Hematopoietic multipotent progenitor cell treated with erythropoietin and hydrocortisone succinate and interleukin-3 and kit ligand, for 6 days (in vitro differentiated cells): ENCODE results near the gene R3HCC1L.
"Not testable (repeated sequence)": the region's sequence is repeated elsewhere in the genome, so short reads cannot be mapped to it uniquely, and the experiment has no call there.

Source experiments
- DNase-seq: peaks from one replicate; pipeline ENCODE4 v3.0.0-alpha.2; 2015

R3HCC1L gene

DNA sequence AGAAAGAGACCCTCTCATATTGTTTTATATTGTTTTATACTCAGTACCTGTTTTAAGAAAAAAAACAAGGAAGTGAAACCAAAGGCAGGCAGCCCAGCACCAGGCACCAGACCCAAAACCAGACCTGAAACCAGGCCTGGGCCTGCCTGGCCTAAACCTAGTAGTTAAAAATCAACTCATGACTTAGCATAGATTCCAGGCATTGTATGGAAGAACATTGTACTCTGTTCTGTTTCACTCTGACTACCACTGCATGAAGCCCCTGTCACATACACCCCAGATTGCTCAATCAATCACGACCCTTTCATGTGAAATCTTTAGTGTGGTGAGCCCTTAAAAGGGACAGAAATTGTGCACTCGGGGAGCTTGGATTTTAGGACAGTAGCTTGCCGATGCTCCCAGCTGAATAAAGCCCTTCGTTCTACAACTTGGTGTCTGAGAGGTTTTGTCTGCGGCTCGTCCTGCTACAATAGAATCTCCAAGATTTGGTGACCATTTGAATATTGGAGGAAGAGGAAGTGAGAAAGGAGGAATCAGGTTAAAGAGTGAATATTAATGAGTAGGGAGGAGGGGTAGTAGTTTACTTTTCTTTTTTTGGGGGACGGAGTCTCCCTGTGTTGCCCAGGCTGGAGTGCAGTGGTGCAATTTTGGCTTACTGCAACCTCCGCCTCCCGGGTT, 1.2 kb upstream of the R3HCC1L start:
- DNase-seq, result not testable (repeated sequence)

GRCh38 chr10:98134117-98134430, 383 bp upstream of the R3HCC1L start:
- DNase-seq, result no peak

GRCh38 chr10:98135222-98135899, 904 bp downstream of the R3HCC1L start:
- DNase-seq, result no peak

GRCh38 chr10:98136775-98137174, 2.3 kb downstream of the R3HCC1L start:
- DNase-seq, result not testable (repeated sequence)

GRCh38 chr10:98138031-98138430, 3.6 kb downstream of the R3HCC1L start:
- DNase-seq, result no peak

DNA sequence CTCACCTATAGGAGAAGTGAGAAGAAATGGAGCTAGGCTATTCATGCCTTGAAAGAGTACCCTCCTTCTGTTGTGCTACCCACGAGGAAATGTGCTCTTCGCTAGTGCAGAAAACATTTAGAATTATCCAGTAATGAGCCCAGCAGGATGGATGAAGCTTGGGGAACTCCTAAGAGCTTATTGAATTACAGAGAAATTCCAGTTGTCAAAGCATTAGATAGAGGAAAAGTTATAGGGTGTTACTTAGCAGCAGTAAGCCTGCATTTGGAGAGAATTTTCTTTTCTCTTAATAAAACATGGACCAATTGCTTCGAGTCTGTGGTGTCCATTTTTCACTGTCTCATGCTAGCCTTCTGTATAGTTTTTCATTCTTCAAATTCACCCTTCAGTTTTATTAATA, 5.0 kb downstream of the R3HCC1L start:
- no peak for DNase-seq

DNA sequence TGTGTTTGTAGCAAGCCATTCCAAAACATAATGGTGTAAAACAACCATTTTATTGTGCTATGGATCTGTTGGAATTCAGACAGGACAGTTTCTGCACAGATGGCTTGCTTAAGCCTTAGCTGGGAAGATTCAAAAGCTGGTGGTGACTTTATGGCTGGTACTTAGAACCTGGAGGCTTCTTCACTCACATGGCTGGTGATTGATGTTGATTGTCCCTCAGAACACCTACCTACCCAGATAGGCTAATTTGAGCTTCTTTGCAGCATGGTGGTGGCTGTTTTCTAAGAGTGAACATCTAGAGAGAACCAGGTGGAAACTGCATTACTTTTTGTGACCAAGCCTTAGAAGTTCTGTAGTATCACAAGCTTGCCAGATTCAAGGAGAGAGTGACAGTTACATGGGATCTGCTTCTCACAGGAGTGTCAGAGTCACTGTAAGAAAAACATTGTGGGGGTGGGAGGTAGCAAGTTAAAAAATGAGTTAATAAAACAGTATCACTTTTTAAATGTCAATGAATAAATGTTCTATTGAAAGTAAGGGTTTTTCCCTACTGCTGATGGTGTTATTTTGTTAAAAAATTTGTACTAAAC, 7.1 kb downstream of the R3HCC1L start:
- peak; percentile 9 for DNase-seq

DNA sequence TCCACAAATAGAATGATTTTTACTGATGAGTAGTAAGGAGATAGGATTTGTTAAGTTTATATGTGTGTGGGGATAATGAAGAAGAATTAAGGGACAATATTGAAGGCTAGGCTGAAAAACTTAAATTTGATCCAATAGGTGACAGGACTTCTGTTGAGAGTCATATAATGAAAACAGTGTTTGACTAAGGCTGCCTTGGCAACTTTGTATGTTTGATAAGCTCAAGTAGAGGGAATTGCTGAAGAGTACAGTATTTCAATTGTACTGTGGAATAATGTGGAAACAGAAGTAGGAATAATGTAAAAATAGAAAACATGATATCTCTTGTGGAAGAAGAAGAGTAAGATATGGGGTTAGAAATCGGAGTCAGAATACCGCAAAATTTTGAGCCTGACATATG, 10.5 kb downstream of the R3HCC1L start:
- DNase-seq, result no peak

GRCh38 chr10:98149858-98150257, 15.4 kb downstream of the R3HCC1L start:
- no peak for DNase-seq

DNA sequence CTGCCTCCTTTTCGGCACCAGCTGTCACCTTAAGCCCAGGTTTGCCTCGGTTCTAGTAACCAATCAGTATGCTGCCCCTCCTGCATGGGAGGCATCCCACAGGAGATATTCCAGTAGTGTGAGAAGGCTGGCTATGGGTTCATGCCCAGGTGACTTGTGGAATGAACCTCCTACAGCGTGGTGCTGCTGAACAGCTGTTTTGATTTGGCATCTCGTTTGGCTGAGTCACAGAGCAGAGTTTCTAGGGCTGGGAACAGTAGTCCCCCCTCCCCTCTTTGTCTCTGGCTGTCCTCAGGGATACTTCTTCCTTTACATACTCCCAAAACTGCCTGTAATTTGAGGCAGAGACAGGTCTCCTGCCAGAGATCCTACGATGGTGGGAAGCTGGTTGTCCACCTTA, 16.1 kb downstream of the R3HCC1L start:
- DNase-seq, result no peak

DNA sequence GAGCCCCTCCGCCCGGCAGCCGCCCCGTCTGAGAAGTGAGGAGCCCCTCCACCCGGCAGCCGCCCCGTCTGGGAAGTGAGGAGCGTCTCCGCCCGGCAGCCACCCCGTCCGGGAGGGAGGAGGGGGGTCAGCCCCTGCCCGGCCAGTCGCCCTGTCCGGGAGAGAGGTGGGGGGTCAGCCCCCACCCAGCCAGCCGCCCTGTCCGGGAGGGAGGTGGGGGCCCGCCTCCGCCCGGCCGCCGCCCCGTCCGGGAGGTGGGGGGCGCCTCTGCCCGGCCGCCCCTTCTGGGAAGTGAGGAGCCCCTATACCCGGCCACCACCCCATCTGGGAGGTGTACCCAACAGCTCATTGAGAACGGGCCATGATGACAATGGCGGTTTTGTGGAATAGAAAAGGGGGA, 18.3 kb downstream of the R3HCC1L start:
- DNase-seq, result not testable (repeated sequence)

DNA sequence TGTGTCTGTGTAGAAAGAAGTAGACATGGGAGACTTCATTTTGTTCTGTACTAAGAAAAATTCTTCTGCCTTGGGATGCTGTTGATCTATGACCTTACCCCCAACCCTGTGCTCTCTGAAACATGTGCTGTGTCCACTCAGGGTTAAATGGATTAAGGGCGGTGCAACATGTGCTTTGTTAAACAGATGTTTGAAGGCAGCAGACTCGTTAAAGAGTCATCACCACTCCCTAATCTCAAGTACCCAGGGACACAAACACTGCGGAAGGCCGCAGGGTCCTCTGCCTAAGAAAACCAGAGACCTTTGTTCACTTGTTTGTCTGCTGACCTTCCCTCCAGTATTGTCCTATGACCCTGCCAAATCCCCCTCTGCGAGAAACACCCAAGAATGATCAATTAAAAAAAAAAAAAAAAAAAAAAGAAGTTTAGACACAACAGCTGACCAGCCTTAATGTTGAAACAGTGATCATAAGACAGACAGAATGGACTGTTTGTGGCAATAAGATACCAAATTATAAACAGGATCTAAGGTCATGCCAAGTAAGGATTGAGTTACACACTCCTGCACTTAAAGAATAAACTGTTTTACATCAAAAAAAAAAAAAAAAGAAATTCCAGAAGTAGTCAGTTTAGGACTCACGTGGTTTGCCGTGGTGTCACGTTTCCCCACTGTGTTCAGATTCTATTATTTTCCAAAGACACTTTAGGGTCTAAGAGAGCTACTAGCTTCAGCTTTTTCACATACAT, 18.9 kb downstream of the R3HCC1L start:
- DNase-seq, result peak; percentile 43

DNA sequence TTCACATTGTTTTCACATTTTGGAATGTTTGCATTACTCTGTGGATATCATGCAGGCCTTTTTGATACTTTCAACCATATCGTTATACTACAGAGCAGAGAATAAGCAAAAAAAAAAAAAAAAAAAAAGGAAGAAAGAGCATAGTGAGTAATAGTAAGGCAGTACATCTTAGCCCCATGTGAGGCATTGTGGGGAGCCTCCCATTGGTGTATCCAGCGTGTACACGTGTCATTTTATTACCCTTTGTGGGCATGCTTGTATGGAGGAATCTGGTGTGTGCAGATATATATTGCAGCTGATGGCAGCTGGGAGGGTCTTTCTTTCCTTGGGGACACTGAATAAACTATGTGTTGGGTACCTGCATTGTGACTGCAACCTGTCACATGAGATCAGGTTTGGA, 19.6 kb downstream of the R3HCC1L start:
- no peak for DNase-seq

DNA sequence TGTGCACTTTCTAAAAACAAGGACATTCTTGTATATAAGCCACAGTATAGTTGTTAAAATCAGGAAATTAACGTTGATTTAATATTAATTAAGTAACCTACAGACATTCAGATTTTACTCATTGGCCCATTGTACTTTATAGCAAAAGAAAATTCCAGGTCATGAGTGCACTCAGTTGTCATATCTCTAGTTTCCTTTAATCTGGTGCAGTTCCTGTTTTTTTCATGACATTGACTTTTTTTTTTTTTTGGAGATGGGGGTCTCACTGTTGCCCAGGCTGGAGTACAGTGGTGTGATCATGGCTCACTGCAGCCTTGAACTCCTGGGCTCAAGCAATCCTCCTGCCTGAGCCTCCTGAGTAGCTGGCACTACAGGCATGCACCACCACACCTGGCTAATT, 24.1 kb downstream of the R3HCC1L start:
- no peak for DNase-seq

- no peak for DNase-seq
Observed at GRCh38 chr10:98163941-98164340, 29.5 kb downstream of the R3HCC1L start.

DNA sequence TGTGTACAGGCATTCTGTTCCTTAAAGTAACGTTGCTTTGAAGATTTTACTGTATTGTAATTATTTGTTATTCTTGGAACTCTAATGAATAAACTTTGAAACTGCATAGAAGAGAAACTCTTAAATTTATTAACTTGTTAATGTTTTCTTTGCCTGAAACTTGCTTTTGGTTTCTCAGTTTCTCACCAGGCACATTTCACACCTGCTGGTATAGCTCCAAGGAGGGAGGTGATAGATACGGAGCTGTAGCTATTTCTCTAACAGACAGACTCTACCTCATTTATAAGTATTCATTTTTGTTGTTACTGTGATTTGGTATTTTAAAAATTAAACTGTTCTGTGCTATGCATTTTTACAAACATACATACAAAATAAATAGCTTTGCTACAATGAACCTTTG, 32.7 kb downstream of the R3HCC1L start:
- DNase-seq, result no peak

- no peak for DNase-seq
Observed at GRCh38 chr10:98168147-98168546, 33.7 kb downstream of the R3HCC1L start.

GRCh38 chr10:98168766-98169165, 34.3 kb downstream of the R3HCC1L start:
- no peak for DNase-seq

DNA sequence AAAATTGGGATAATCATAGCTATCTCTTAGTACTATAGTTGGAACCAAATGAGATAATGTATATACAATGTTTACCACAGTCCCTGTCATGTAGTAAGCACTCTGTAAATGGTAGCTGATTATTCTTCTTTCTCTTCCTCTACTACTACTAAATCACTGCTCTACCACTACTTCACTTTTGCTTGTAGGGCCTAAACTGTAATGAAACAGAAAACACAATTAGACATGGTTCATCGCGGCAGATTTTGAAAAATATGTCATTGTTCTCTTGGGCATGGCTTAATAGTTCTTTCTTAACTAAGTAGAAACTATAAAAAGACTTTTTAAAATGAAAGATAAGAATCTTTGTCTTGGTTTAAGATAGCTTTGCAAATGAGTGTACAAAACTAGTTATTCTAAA, 34.9 kb downstream of the R3HCC1L start:
- no peak for DNase-seq

DNA sequence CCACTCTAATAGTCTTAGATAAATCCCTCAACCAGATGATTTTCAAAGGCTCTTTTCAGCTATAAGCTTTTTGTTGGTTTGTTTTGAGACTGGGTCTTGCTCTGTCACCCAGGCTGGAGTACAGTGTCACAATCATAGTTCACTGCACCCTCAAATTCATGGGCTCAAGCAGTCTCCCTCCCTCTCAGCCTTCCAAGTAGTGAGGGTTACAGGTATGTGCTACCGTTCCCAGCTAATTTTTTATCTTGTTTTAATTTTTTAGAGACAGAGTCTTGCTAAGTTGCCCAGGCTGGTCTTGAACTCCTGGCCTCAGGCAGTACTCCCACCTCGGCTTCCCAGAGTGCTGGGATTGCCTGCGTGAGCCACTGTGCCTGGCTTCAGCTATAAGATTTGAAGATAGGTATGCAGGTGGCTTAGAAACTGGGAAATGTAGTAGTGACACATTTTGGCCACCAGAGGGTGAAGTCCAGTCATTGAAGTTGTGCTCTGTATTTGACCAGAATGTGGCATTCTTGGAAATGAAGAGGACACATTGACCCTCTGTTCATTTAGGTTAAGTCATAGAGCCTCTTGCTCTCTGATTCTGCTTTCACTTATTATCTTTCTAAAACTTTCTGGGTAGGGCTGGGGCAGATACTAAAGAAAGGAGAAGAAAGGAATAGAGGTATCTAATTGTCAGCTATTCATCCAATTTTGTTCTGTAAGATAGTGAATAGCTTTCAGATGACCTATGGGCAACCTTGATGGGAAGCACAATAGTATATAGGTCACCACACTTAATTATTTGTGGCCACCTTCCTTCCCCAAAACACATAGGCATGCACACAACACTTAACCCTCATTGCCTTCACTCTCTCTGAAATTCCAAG, 36.0 kb downstream of the R3HCC1L start:
- DNase-seq, result peak; percentile 68

- no peak for DNase-seq
Observed at GRCh38 chr10:98172073-98172472, 37.6 kb downstream of the R3HCC1L start.

- no peak for DNase-seq
Observed at GRCh38 chr10:98172495-98172894, 38.0 kb downstream of the R3HCC1L start.

- DNase-seq, result no peak
Observed at GRCh38 chr10:98173260-98173659, 38.8 kb downstream of the R3HCC1L start.
